H1 (cell line): ENCODE data around the gene SLC35B2. TPM values are rescaled to one million over a fixed set of nuclear protein-coding genes. Genes with fewer than 3 reads are reported as not detected.

ENCODE experiments used
- ASH2L ChIP-seq: fragments of 200-600, 300-600 bp; sonication (generic); IDR thresholded peaks from one replicate; pipeline ENCODE4 v1.7.1; 2017; ENCODE audit warnings: low read length
- CBX5 ChIP-seq: fragments of 300-800, 300-1000 bp; sonication (generic); IDR thresholded peaks from 2 replicates; pipeline ENCODE4 v1.7.1; 2016; ENCODE audit warnings: antibody characterized with exemption, low read length, low read depth
- FOSL1 ChIP-seq: IDR thresholded peaks from 2 replicates; pipeline ENCODE4 v1.6.1; 2011; ENCODE audit warnings: mild to moderate bottlenecking, low read depth, low read length, moderate library complexity; ENCODE audit not compliant: insufficient read depth
- GTF2F1 ChIP-seq: IDR thresholded peaks from 2 replicates; pipeline ENCODE4 v1.6.1; 2012; ENCODE audit warnings: low read depth, low read length, improper control_type of control experiment, borderline replicate concordance
- RBBP5 ChIP-seq: IDR thresholded peaks from 2 replicates; pipeline ENCODE4 v1.7.1; 2012; ENCODE audit warnings: low read depth, mild to moderate bottlenecking, inconsistent platforms, low read length, moderate library complexity, borderline replicate concordance
- polyA plus RNA-seq, 7 experiments: library from polyadenylated mRNA; depleted of rRNA in 3 of 7; stranded (reverse) in 5 of 7; unstranded in 2 of 7; fragments of >200 nt in 5 of 7; fragments of 200-250 nt in 2 of 7; gene quantifications; 1 replicate in 5 of 7; 2 replicates in 1 of 7; 4 replicates in 1 of 7; pipeline versions ENCODE4 v1.2.1 to v1.2.3, GENCODE V29; 2011 to 2013; ENCODE audit warnings: missing spikeins in 2 of 7, mixed read lengths in 2 of 7
- total RNA-seq: library from RNA; stranded (reverse); fragmentation: NEBNext Ultra II Directional; extraction: Animal tissue kit (Norgen Biotek cat#: 25700); gene quantifications from 2 replicates; pipeline ENCODE4 v1.2.1, GENCODE V29; 2021
- TF ChIP-seq, protein P1 (sequence below): IDR thresholded peaks from 2 replicates; pipeline ENCODE4 v1.6.1; 2011; ENCODE audit warnings: low read length, improper control_type of control experiment

Gene SLC35B2
- total and polyA plus RNA-seq, 2 of the 8 experiments (the other 6 are each of a cell fraction or from before 2014, with no cell fraction given), result 29.5 to 65.0 TPM

DNA sequence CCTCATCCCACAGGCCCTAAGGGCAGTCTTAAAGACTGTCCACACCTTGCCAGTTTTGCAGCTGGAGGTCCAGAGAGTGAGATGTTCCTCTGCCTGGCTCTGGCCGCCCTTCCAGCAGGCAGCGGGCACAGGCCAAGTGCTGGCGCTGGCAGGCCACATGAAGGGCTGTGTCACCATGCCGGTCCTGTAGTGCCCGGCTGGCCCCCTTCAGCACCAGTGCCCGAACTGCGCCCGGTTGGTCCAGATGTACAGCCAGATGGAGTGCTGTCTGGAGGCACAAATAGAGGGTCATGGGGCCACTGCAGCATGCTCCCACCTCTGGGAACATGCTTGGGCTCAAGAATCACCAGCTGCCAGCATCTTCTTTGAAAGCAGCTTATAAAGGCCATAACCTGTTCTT lies 4.3 kb upstream of the SLC35B2 start (continued):
- TF ChIP-seq FOSL1 (no peak), GTF2F1 (no peak), ASH2L (no peak), RBBP5 (no peak), CBX5 (no peak)
- TF ChIP-seq, protein P1, sequence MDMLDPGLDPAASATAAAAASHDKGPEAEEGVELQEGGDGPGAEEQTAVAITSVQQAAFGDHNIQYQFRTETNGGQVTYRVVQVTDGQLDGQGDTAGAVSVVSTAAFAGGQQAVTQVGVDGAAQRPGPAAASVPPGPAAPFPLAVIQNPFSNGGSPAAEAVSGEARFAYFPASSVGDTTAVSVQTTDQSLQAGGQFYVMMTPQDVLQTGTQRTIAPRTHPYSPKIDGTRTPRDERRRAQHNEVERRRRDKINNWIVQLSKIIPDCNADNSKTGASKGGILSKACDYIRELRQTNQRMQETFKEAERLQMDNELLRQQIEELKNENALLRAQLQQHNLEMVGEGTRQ, result no peak
